DMS53 treated with DMSO at 0.1 percent for 48 hours (cell line): ENCODE results near the gene MIOS.
"Not testable (repeated sequence)": the region's sequence is repeated elsewhere in the genome, so short reads cannot be mapped to it uniquely, and the experiment has no call there.

Source experiments
- DNase-seq: peaks from one replicate; lab custom pipeline; 2025; ENCODE audit not compliant: unreplicated experiment; lab: John Stamatoyannopoulos, UW

Gene MIOS

GRCh38 chr7:7640221-7641128 lies 73.8 kb downstream of the MIOS start, which contains the start of gene UMAD1:
Gene UMAD1, plus strand, starts transcription at chr7:7640752. Its CDS starts 32,620 bp downstream, at chr7:7673372.
- DNase-seq, result peak; percentile 100

DNA sequence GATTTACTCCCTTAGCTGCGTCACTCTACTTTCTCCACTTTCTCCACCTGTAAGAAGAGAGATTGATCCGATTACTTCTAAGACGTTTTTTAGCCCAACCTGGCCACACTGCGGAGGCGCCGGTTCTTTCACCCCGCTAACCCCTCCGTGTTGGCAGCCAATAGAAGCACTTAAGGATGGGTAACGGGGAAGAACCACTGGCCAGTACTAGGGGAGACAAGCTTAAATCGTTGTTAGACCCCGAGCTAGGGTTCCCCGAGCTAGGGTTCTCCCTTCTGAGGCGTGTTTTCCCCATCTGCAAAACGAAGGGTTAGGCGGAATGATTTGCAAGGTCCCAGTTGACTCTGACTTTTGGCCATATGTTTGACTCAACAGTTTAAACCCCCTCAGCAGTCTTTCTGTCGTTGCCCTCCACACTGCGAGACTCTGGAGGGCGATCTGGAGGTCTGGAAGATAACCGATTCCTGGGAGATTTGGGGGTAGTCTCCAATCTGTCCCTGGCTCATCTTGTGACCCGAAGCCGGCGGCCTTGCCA lies 74.5 kb downstream of the MIOS start:
- peak; percentile 61 for DNase-seq

GRCh38 chr7:7642081-7642480 lies 75.4 kb downstream of the MIOS start:
- no peak for DNase-seq

DNA sequence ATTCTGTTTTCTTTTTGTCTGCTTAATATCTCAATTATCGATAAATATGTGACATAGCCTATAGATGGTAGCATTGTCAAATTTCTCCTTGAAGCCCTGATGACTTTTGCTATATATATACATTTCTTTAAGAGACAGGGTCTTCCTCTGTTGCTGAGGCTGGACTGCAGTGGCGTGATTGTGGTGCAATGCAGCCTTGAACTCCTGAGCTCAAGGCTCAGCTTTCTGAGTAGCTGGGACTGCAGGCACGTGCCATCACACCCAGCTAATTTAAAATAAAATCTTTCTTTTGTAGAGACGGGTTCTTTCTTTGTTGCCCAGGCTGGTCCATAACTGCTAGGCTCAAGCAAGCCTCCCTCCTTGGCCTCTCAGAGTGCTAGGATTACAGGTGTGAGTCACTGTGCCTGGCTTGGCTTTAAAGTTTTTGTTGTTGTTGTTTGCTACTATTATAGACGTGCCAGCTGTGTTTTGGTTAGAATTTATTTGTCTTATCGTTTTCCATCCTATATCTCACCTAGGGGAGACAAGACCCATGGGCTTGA lies 80.9 kb downstream of the MIOS start:
- DNase-seq, result no peak

DNA sequence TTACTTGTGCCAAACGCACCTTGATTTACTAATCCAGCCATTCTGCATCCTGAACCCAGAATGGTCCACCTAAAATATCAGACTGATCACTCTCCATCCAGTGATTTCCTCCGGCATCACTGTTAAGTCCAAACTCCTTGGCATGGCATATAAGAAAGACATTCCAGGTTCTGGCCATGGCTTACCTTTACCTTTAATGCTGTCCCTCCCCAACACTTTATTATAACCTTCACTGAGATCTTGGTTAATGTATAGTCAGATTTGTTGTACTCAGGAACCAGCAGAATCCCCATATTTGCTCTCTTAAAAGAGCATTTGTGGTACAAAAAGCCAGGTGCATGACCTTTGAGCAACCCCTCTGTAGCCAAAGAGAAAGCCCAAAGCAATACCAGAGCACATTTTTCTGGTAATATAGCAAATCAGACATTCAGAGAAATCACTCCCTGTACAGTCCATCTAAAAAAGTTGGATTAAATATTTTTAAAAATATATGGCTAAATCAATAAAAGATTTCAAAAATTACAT lies 84.1 kb downstream of the MIOS start:
- no peak for DNase-seq

DNA sequence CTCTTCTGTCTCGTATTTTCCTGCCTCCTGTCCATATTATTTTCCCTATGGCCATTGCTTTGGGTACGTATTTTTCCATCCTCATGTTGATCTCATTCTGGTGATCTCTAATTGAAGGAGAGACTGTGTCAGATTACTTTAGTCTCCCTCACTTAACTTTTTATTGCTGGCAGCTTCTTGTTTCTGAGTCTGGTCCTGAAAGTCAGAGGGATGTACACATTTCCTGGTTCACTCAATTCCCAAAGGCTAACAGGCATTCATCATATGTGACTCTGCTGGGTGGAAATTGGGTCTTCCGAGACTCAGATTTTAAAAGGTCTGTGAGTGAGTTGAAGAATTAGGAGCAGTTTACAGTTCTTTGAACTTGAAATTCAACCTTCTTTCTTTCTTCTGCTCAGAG lies 84.8 kb downstream of the MIOS start:
- no peak for DNase-seq

DNA sequence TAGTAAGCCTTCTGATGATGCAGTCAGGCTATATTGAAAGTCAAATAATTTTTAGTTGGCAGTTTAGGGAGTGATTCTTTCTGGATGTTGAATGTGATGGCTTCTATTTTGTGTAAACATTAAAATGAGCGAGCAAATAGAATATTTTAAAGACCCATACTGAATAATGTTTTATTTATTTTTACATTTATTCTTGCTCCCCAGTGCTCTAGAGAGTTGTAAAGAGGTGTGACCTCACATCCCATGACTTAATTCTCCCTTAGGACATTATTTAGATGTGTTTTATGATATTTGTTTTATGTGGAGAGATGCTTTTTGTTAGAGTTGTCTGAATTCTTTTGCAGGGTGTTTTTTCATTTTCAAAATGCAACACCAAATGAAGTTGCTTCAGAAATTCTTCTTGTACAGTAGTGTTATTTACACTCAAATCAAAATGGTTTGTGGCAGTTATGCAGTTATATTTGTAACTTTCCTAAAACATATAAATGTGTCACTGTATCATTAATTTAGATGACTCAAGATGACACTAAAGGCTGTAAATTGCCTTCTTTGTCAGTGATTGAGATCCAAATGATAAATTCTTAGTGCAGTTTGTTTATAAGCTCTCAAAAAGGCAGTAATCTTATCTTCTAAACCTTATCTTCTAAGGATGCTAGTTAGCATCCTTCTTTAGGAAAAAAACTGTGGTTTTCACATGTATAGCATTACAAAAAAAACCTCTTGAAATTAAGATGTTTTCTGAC lies 86.3 kb downstream of the MIOS start:
- DNase-seq, result no peak

- no peak for DNase-seq
These were observed 87.0 kb downstream of the MIOS start for GRCh38 chr7:7653593-7654187.

GRCh38 chr7:7654964-7655715 lies 88.5 kb downstream of the MIOS start:
- DNase-seq, result no peak

DNA sequence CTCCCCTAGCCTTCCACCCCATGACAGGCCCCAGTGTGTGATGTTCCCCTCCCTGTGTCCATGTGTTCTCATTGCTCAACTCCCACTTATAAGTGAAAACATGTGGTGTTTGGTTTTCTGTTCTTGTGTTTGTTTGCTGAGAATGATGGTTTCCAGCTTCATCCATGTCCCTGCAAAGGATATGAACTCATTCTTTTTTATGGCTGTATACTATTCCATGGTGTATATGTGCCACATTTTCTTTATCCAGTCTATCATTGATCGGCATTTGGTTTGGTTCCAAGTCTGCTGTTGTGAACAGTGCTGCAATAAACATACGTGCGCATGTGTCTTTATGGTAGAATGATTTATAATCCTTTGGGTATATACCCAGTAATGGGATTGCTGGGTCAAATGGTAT lies 89.8 kb downstream of the MIOS start:
- not testable (repeated sequence) for DNase-seq
